Smooth muscle cell (in vitro differentiated cells): Measurements from ENCODE around the gene AGO1. TPM values are rescaled to one million over a fixed set of nuclear protein-coding genes. Genes with fewer than 3 reads are reported as not detected.

Experiments used
- DNase-seq: peaks from one replicate; lab custom pipeline; 2025; ENCODE audit not compliant: unreplicated experiment; lab: John Stamatoyannopoulos, UW
- H2AFZ ChIP-seq: fragments of 200-600 bp; sonication (generic); 2 replicates; pipeline ENCODE4 v1.6.0; 2016; ENCODE audit warnings: antibody characterized with exemption, low read depth, mild to moderate bottlenecking
- H3F3A ChIP-seq: fragments of 200-600 bp; sonication (generic); 2 replicates; pipeline ENCODE4 v1.6.0; 2017; ENCODE audit warnings: antibody characterized with exemption, low read depth
- H3K27ac ChIP-seq: fragments of 200-600 bp; sonication (generic); 2 replicates; pipeline ENCODE4 v1.5.1; 2016; ENCODE audit warnings: low read depth, mild to moderate bottlenecking
- H3K27me3 ChIP-seq: fragments of 200-600 bp; sonication (generic); 2 replicates; pipeline ENCODE4 v1.6.1; 2016; ENCODE audit warnings: low read depth, mild to moderate bottlenecking
- H3K36me3 ChIP-seq: fragments of 200-600 bp; sonication (generic); 2 replicates; pipeline ENCODE4 v1.5.1; 2016; ENCODE audit warnings: low read depth
- H3K4me1 ChIP-seq: fragments of 200-600 bp; sonication (generic); 2 replicates; pipeline ENCODE4 v1.5.1; 2016; ENCODE audit warnings: low read depth
- H3K4me2 ChIP-seq: fragments of 200-600 bp; sonication (generic); 2 replicates; pipeline ENCODE4 v1.6.0; 2016; ENCODE audit warnings: mild to moderate bottlenecking
- H3K4me3 ChIP-seq: fragments of 200-600 bp; sonication (generic); 2 replicates; pipeline ENCODE4 v1.5.1; 2016; ENCODE audit warnings: mild to moderate bottlenecking
- H3K79me2 ChIP-seq: fragments of 200-600 bp; sonication (generic); 2 replicates; pipeline ENCODE4 v1.6.0; 2016; ENCODE audit warnings: low read depth, mild to moderate bottlenecking
- H3K9ac ChIP-seq: fragments of 200-600 bp; sonication (generic); 2 replicates; pipeline ENCODE4 v1.6.0; 2016; ENCODE audit warnings: low read depth
- H3K9me3 ChIP-seq: fragments of 200-600 bp; sonication (generic); replicated peaks from 2 replicates; pipeline ENCODE4 v1.5.1; 2016; ENCODE audit warnings: low read depth
- H4K20me1 ChIP-seq: fragments of 200-600 bp; sonication (generic); 2 replicates; pipeline ENCODE4 v1.6.0; 2016; ENCODE audit warnings: low read depth
- WGBS: methylation state at CpG from one replicate; pipeline ENCODE4 v1.1.7; 2016; ENCODE audit warnings: low lambda C conversion rate; 5-methylcytosine and 5-hydroxymethylcytosine counted together
- polyA plus RNA-seq: library from polyadenylated mRNA; unstranded; fragments of >200 nt; fragmentation: Nextera tagmentation; extraction: Ambion mirVana; gene quantifications from 2 replicates; pipeline ENCODE4 v1.2.1, GENCODE V29; 2016
- total RNA-seq: library from RNA; depleted of rRNA; stranded (reverse); fragments of >200 nt; gene quantifications from 2 replicates; pipeline ENCODE4 v1.2.3, GENCODE V29; 2014
- TF ChIP-seq, protein P1 (sequence below): fragments of 200-600 bp; sonication (generic); IDR thresholded peaks from 2 replicates; pipeline ENCODE4 v1.5.1; 2017; ENCODE audit warnings: borderline replicate concordance, mild to moderate bottlenecking, antibody characterized with exemption; ENCODE audit not compliant: insufficient read depth, poor library complexity, severe bottlenecking

The AGO1 gene
- total and polyA plus RNA-seq, 2 experiments from 2014 or later, result 4.9 to 10.8 TPM

DNA sequence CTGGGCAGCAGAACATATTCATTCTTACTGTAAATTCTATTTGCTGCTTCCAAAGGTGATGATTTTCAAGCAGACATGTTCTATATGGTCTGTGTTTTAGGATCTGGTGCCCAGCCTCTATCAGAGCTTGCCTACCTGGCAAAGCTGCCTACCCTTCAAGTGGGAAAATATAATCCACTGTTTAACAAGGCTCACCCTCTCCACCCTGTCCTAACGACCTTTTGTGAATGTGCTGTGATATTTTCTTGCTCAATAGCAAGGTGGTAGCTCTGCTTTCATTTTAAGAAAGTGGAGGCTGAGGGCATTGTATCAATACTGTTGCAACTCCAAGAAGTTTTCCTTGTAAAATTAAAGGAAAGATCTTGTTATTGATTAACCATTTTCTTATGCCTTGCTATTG, 26.0 kb upstream of the AGO1 start:
- WGBS, result 94% methylated on average over 1 of the region's 1 CpG
- TF ChIP-seq, protein P1, sequence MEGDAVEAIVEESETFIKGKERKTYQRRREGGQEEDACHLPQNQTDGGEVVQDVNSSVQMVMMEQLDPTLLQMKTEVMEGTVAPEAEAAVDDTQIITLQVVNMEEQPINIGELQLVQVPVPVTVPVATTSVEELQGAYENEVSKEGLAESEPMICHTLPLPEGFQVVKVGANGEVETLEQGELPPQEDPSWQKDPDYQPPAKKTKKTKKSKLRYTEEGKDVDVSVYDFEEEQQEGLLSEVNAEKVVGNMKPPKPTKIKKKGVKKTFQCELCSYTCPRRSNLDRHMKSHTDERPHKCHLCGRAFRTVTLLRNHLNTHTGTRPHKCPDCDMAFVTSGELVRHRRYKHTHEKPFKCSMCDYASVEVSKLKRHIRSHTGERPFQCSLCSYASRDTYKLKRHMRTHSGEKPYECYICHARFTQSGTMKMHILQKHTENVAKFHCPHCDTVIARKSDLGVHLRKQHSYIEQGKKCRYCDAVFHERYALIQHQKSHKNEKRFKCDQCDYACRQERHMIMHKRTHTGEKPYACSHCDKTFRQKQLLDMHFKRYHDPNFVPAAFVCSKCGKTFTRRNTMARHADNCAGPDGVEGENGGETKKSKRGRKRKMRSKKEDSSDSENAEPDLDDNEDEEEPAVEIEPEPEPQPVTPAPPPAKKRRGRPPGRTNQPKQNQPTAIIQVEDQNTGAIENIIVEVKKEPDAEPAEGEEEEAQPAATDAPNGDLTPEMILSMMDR, result no peak

GRCh38 chr1:35857830-35858229, 25.2 kb upstream of the AGO1 start:
- DNase-seq, result no peak
- H3F3A ChIP-seq, result no peaks in the 10 kb centered on the region

More for the DNA sequence above, 26.0 kb upstream of the AGO1 start:
- Histone ChIP-seq H3K27ac (no peak overlapping the region), H3K36me3 (no peaks in the 10 kb centered on the region), H3K79me2 (no peaks in the 10 kb centered on the region), H3K4me1 (peaks cover 7% of the 10 kb centered on the region), H3F3A (no peaks in the 10 kb centered on the region), H4K20me1 (no peaks in the 10 kb centered on the region), H3K4me2 (no peak overlapping the region), H3K27me3 (no peaks in the 10 kb centered on the region), H3K9ac (no peak overlapping the region), H2AFZ (no peak overlapping the region), H3K9me3 (no peaks in the 10 kb centered on the region), H3K4me3 (no peak overlapping the region)
- DNase-seq, result no peak

DNA sequence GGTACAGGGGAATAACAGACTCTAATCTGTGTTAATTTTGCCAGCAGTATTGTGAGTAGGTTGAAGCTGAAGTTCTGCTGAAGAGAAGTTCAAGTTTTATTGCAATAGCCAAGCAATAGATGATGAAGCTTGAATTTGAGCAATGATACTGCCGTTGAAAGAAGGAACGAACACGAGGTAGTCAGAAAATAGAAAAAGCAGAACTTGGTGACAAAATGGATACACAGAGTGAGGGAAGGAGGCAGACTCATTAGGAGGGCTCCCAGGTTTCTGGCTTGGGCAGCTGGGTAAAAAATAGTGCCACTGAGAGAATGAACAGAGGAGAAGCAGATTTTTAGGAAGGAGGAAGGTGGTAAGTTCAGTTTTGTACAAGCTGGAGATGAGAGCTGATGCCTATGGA, 22.3 kb upstream of the AGO1 start:
- H3K4me3 ChIP-seq, result no peak overlapping the region
- H3F3A ChIP-seq, result no peaks in the 10 kb centered on the region
- H3K27ac ChIP-seq, result no peak overlapping the region
- no peak overlapping the region for H3K4me2 ChIP-seq
- TF ChIP-seq, protein P1, result no peak
- no peak overlapping the region for H2AFZ ChIP-seq
- no peaks in the 10 kb centered on the region for H4K20me1 ChIP-seq
- H3K9me3 ChIP-seq, result no peaks in the 10 kb centered on the region
- H3K9ac ChIP-seq, result no peak overlapping the region
- no peak for DNase-seq
- H3K79me2 ChIP-seq, result no peaks in the 10 kb centered on the region
- WGBS, result 94% methylated on average over 3 of the region's 3 CpGs
- no peaks in the 10 kb centered on the region for H3K4me1 ChIP-seq
- H3K27me3 ChIP-seq, result no peaks in the 10 kb centered on the region
- H3K36me3 ChIP-seq, result no peaks in the 10 kb centered on the region

More at GRCh38 chr1:35857830-35858229, 25.2 kb upstream of the AGO1 start:
- H3K4me2 ChIP-seq, result no peak overlapping the region
- no peaks in the 10 kb centered on the region for H3K36me3 ChIP-seq
- no peaks in the 10 kb centered on the region for H3K27me3 ChIP-seq
- H3K4me3 ChIP-seq, result no peak overlapping the region
- H3K9me3 ChIP-seq, result no peaks in the 10 kb centered on the region
- no peaks in the 10 kb centered on the region for H3K79me2 ChIP-seq
- H3K27ac ChIP-seq, result no peak overlapping the region
- TF ChIP-seq, protein P1, result no peak
- no peak overlapping the region for H3K9ac ChIP-seq
- no peaks in the 10 kb centered on the region for H4K20me1 ChIP-seq
- H3K4me1 ChIP-seq, result peaks cover 7% of the 10 kb centered on the region
- no peak overlapping the region for H2AFZ ChIP-seq

GRCh38 chr1:35863136-35863535, 19.9 kb upstream of the AGO1 start:
- TF ChIP-seq, protein P1, result no peak
- no peak overlapping the region for H3K9ac ChIP-seq
- no peaks in the 10 kb centered on the region for H3F3A ChIP-seq
- no peaks in the 10 kb centered on the region for H3K4me1 ChIP-seq
- H3K4me2 ChIP-seq, result no peak overlapping the region
- no peak for DNase-seq
- no peaks in the 10 kb centered on the region for H3K36me3 ChIP-seq
- H3K27me3 ChIP-seq, result no peaks in the 10 kb centered on the region
- H4K20me1 ChIP-seq, result no peaks in the 10 kb centered on the region
- no peak overlapping the region for H3K27ac ChIP-seq
- H3K79me2 ChIP-seq, result no peaks in the 10 kb centered on the region
- no peak overlapping the region for H2AFZ ChIP-seq
- WGBS, result 92% methylated on average over 1 of the region's 1 CpG
- H3K9me3 ChIP-seq, result no peaks in the 10 kb centered on the region
- no peak overlapping the region for H3K4me3 ChIP-seq
